ENCODE results near the gene SLC22A12.
"Not testable (repeated sequence)": the region's sequence is repeated elsewhere in the genome, so short reads cannot be mapped to it uniquely, and the experiment has no call there.

Gene SLC22A12

DNA sequence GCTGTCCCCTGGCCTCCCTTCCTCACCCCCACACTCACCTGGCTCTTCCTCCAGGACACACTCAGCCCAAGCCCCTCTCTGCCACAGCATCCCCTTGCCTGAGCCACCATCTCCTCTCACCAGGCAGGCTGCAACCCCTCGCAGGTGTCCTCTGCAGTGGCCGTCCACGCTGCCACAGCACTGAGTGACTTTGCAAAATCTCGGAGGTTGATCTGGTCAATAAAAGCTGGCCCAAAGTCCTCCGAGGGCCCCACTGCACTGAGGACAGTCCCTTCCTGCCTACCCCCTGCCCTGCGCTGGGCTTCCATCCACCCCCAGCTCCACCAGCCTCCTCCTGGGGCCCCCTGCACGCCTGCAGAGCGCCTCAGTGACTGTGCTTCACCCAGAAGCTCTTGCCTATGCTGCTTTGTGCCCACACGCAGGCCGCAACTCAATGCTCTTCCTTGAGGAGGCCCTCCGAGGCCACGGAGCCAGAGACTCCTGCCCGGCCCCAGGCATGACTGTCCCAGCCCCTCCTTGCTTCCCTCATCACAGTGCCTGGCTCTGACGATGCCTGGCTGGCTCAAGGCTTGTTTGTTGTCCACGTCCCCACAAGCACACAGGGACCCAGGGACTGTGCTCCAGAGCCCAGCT, 30.8 kb upstream of the SLC22A12 start:
- no peak overlapping the region for H3K4me3 Mint-ChIP-seq
- H3K4me1 Mint-ChIP-seq: no peaks in the 10 kb centered on the region
- H3K27me3 Mint-ChIP-seq: no peaks in the 10 kb centered on the region
- no peaks in the 10 kb centered on the region for H3K9me3 Mint-ChIP-seq
- no peaks in the 10 kb centered on the region for H3K36me3 Mint-ChIP-seq
- H3K27ac Mint-ChIP-seq: no peak overlapping the region

DNA sequence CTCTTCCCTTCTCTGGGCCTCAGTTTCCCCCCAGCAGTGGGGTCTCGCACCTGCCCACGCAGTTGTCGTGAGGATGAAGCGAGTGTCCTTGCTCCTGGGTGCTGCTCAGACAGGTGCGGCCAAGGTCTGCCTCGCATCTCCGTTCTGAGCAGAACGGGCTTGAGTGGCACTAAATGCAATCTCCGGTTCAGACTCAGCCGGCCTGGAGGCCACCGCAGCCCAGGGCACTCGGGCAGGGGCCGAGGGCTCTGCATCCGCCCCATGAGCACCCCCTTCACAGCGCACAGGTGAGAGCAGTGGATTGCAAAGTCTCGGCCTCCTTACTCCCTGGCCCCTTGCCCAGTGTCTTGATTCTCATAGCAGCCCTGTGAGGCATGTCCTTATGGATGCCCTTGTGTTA, 30.1 kb upstream of the SLC22A12 start:
- H3K4me3 Mint-ChIP-seq: no peak overlapping the region
- H3K27ac Mint-ChIP-seq: no peak overlapping the region
- H3K4me1 Mint-ChIP-seq: no peaks in the 10 kb centered on the region
- no peaks in the 10 kb centered on the region for H3K27me3 Mint-ChIP-seq
- no peaks in the 10 kb centered on the region for H3K36me3 Mint-ChIP-seq
- H3K9me3 Mint-ChIP-seq: no peaks in the 10 kb centered on the region

DNA sequence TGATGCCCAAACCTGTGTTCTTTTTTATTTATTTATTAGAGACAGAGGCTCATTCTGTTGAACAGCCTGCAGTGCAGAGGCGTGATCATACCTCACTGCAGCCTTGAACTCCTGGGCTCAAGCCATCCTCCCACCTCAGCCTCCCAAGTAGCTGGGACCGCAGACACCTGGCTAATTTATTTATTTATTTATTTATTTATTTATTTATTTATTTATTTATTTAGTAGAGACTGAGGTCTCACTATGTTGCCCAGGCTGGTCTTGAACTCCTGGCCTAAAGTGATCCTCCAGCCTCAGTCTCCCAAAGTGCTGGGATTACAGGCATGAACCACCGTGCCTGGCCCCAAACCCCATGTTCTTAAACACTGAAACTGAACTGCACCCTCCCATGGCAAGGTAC, 29.6 kb upstream of the SLC22A12 start:
- not testable (repeated sequence) for H3K9me3 Mint-ChIP-seq, H3K27me3 Mint-ChIP-seq, H3K36me3 Mint-ChIP-seq, H3K27ac Mint-ChIP-seq, H3K4me3 Mint-ChIP-seq, H3K4me1 Mint-ChIP-seq

DNA sequence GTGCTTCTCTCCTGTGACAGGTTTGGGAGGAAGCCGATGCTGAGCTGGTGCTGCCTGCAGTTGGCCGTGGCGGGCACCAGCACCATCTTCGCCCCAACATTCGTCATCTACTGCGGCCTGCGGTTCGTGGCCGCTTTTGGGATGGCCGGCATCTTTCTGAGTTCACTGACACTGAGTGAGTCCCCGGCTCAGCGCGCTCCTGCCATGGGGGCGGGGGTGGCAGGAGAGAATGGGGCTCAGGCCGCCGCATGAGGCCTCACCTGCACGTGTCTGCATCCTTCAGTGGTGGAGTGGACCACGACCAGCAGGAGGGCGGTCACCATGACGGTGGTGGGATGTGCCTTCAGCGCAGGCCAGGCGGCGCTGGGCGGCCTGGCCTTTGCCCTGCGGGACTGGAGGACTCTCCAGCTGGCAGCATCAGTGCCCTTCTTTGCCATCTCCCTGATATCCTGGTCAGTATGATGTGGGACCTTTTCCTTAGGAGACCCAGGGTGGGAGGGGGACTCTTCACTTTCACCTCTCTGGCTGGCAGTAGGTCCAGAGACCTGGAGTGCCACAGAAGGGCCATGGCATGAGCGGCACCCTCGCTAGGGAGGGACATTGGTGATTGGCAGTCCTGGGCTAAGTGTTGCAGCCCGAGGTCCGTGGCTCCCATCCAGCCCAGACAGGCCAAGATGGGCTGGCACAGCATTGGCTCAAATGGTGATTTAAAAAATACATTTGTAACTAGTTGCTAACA, 28.9 kb upstream of the SLC22A12 start:
- Mint-ChIP-seq H3K27me3 (no peaks in the 10 kb centered on the region), H3K27ac (no peak overlapping the region), H3K9me3 (no peaks in the 10 kb centered on the region), H3K4me1 (peaks cover 4% of the 10 kb centered on the region), H3K4me3 (no peak overlapping the region), H3K36me3 (no peaks in the 10 kb centered on the region)

DNA sequence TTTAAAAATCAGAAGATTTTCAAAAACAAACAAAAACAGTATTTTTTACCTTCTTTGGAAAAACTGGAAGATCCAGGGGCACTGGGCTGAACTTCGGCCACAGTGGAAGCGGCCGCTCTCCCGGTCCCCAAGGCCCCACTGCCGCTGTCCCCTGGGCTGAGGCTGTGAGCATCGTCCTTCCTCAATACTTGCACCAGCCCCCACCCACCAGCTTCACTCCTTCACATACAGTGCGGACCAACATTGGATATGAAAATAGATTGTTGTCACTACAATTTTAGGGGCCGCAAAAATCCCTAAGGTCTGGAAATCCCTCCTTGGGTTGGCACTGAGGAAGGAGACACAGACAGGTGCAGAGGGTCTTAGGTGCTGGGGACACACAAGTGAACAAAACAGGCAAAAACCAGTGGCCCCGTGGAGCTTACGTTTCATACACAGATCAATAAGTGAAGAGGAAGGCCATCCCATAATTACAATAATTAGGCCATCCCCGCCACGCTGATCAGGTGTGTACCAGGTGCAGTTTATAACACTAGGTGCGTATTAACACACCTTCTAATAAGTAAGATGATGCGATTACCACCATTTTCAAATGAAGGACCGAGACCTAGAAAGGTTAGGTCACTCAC, 28.2 kb upstream of the SLC22A12 start:
- no peak overlapping the region for H3K4me3 Mint-ChIP-seq
- H3K27ac Mint-ChIP-seq: no peak overlapping the region
- no peaks in the 10 kb centered on the region for H3K27me3 Mint-ChIP-seq
- no peaks in the 10 kb centered on the region for H3K9me3 Mint-ChIP-seq
- no peaks in the 10 kb centered on the region for H3K36me3 Mint-ChIP-seq
- H3K4me1 Mint-ChIP-seq: peaks cover 4% of the 10 kb centered on the region

DNA sequence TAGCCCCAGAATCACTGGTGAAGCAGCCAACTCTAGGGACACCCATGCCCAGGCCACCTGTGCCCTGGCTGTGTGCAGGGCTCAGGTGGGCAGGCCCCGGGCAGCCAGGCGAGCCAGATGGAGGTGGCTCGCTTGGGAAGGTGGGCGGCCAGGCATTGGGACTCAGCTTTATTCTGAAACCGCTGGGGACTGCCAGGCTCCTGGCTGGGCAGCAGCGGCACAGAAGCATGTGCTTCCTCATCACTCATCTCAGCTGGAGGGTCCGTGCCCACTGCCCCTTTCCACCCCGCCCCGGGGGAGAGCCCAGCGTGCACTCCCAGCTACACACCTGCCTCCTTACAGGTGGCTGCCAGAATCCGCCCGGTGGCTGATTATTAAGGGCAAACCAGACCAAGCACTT, 27.1 kb upstream of the SLC22A12 start:
- H3K4me3 Mint-ChIP-seq: no peak overlapping the region
- peaks cover 4% of the 10 kb centered on the region for H3K4me1 Mint-ChIP-seq
- no peaks in the 10 kb centered on the region for H3K27me3 Mint-ChIP-seq
- no peaks in the 10 kb centered on the region for H3K9me3 Mint-ChIP-seq
- H3K27ac Mint-ChIP-seq: no peak overlapping the region
- H3K36me3 Mint-ChIP-seq: no peaks in the 10 kb centered on the region

DNA sequence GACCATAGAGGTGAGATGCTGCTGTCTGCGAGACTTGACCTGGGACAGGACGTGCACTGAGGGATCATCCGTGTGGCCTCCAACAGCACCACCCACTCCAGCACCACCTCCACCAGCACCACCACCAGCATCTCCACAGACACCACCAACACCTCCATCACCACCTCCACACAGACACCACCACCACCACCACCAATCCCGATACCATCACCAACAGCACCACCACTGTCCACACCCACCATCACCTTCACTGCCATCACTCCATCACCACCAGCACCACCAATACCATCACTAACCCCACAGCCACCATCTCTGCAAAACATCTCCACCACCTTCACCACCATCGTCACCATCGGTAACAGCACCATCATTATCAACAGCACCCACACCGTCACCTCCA, 26.6 kb upstream of the SLC22A12 start:
- no peak overlapping the region for H3K27ac Mint-ChIP-seq
- H3K27me3 Mint-ChIP-seq: no peaks in the 10 kb centered on the region
- no peaks in the 10 kb centered on the region for H3K36me3 Mint-ChIP-seq
- H3K4me1 Mint-ChIP-seq: peaks cover 4% of the 10 kb centered on the region
- no peak overlapping the region for H3K4me3 Mint-ChIP-seq
- H3K9me3 Mint-ChIP-seq: no peaks in the 10 kb centered on the region

DNA sequence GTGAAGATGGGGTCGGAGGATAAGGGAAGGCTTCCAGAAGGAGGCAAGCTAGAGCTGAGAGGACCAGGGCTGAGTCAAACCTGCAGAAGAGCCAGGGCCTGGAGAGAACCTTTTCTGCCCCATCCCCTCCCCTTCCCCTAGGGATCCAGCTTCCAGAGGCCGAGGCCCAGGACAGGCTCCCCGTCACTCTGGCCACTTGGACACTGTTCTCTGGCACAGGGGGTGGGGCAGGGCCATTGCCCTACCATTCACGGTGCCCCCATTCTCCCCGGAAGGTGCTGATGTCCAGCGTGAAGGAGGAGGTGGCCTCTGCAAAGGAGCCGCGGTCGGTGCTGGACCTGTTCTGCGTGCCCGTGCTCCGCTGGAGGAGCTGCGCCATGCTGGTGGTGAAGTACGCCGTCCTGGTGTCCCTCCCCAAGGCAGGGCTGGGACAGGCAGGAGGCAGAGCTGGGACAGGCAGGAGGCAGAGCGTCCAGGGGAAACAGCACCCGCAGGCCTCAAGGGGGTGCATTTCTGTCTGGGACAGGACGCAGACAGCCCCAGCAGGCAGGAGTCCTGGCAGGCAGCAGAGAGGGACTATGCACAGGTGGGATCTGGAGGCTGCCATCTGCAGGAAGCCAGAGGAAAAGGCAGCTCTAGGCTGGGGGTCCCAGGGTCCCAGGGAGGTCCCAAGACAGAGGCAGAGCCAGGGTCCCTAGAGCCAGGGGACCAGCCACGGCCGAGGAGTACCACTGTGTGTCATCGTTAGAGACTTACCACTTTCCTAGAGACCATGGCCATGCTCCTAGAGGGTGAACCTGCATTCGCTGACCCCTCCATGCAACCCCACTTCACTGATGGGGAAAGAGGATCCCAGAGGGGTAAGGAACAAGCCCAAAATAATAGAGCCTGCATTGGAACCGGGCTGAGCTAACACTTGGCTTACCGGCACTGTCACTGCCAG, 25.8 kb upstream of the SLC22A12 start:
- no peaks in the 10 kb centered on the region for H3K27me3 Mint-ChIP-seq
- H3K9me3 Mint-ChIP-seq: no peaks in the 10 kb centered on the region
- H3K4me3 Mint-ChIP-seq: no peak overlapping the region

DNA sequence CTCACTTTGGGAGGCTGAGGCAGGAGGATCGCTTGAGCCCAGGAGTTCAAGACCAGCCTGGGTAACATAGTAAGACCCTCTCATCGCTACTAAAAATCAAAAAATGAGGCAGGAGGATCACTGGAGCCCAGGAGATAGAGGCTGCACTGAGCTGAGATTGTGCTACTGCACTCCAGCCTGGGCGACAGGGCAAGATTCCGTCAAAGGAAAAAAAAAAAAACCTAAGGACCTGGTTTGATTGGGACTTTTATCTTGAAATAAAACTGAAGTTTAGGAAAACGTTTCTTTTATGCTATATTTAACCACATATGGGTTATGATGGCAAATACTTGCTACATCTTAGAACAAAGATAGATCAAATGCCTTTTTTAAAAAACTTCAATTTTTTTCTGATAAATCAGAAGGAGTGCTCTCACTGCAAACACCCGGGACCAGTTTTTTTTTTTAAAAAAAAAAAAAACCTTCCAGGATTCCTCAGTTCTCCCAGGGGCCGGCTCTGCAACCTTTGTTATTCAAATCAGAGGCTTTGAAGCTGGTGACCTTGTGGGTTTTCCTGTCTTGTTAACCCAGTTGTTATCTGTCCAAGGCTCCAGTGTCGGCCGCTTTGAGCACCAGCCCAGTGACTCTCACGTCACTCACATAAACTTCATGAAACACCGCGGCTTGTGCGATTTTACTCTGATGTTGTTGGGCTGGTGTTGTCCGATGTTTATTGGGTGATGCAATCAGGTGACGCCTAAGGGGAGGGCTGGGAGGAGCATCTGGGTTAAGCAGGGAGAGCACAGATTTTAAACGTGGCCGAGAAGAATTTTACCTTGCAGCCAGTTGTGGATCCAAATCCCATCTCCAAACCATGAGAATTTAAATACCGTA, 24.7 kb upstream of the SLC22A12 start:
- Mint-ChIP-seq H3K27ac (no peak overlapping the region), H3K36me3 (no peaks in the 10 kb centered on the region), H3K4me3 (no peak overlapping the region), H3K4me1 (peaks cover 4% of the 10 kb centered on the region), H3K9me3 (no peaks in the 10 kb centered on the region), H3K27me3 (no peaks in the 10 kb centered on the region)

More for the DNA sequence above, 25.8 kb upstream of the SLC22A12 start:
- H3K27ac Mint-ChIP-seq: no peak overlapping the region
- H3K4me1 Mint-ChIP-seq: peaks cover 4% of the 10 kb centered on the region
- no peaks in the 10 kb centered on the region for H3K36me3 Mint-ChIP-seq

DNA sequence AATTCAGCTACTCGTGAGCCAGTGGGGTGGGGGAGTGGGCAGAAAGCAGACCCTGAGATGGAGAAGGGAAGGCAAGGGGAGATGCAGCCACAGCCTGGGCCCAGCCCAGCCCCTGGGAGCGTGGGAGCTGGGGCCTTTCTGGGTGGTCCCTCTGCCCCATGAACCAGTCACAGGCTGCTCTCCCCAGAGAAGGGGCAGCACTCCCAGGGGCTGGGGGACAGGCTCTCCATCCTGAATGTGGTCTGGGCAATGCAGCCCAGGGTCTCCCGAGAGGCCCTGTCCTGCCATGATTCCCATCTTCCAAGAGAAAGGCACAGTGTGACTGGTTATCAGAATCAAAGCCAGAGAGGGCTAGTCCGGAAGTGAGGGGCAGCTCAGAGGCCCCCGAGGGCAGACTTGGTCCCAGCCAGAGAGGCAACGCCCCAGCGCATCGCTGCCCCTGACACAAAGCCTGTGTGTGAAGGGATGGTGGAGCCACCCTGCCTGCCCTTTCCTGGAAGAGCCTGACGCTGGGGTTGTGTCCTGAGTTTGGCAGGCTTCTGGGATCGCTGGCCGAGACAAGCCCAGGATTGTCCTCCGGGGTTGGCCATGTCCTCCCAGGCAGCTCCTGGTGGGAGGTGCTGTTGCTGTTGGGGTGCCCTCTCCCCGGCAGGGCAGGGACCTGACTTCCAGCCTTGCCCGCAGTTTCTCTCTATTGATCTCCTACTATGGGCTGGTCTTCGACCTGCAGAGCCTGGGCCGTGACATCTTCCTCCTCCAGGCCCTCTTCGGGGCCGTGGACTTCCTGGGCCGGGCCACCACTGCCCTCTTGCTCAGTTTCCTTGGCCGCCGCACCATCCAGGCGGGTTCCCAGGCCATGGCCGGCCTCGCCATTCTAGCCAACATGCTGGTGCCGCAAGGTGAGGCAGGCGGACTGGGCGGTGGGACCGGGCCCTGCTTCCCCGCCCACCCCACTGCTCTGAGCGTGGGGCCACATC, 23.8 kb upstream of the SLC22A12 start:
- Mint-ChIP-seq H3K36me3 (no peaks in the 10 kb centered on the region), H3K27ac (no peak overlapping the region), H3K4me1 (peaks cover 4% of the 10 kb centered on the region), H3K4me3 (no peak overlapping the region), H3K9me3 (no peaks in the 10 kb centered on the region), H3K27me3 (no peaks in the 10 kb centered on the region)

DNA sequence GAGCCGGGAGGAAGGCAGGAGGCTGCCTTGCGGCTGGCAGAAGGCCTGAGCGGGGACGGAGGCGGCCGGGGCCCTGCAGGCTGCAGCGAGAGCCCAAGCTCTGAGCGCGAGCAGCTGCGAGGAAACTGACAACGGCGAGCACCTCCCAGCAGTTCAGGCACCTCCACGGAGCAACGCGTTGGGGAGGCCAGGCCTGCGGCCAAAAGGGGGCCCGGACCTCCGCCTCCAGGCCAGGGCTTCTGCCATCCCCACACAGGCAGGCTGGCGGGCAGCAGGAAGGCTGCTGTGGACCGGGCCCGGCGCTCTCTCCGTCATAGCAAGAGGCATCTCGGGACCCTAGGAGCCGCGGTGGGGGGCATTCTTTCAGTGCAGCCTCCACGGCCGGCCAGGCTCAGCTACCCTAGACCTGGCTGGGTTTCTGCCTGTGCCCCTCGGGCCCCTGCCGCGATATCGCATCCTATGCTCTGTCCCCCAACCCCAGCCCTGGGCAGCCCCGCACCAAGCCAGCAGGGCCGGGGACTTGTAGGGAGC, 22.9 kb upstream of the SLC22A12 start:
- Mint-ChIP-seq H3K27ac (no peak overlapping the region), H3K27me3 (no peaks in the 10 kb centered on the region), H3K4me1 (peaks cover 4% of the 10 kb centered on the region), H3K36me3 (no peaks in the 10 kb centered on the region), H3K4me3 (no peak overlapping the region), H3K9me3 (no peaks in the 10 kb centered on the region)

DNA sequence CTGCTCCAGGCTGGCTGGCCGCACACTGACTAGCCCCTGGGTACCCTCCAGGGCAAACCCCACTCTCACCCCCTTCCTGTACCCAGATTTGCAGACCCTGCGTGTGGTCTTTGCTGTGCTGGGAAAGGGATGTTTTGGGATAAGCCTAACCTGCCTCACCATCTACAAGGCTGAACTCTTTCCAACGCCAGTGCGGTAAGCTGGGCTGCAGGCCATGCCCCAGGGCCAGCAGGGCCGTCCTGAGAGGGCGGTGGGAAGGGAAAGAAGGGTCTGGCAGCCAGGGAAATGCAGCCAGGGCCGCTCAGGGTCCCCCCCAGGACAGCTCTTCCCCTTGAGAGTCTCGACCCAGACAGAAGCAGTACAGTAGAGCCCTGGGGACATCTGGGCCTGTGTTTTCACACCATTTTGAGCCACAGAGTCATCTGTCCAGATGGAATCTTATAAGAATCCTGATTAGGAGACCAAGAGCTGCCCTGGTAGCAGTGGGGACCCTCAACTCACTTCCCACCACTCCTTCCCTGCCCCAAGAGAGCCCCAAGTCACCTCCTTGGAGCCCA, 22.4 kb upstream of the SLC22A12 start:
- no peak overlapping the region for H3K4me3 Mint-ChIP-seq
- H3K9me3 Mint-ChIP-seq: no peaks in the 10 kb centered on the region
- no peak overlapping the region for H3K27ac Mint-ChIP-seq
- H3K4me1 Mint-ChIP-seq: peaks cover 4% of the 10 kb centered on the region
- no peaks in the 10 kb centered on the region for H3K27me3 Mint-ChIP-seq
- H3K36me3 Mint-ChIP-seq: no peaks in the 10 kb centered on the region

DNA sequence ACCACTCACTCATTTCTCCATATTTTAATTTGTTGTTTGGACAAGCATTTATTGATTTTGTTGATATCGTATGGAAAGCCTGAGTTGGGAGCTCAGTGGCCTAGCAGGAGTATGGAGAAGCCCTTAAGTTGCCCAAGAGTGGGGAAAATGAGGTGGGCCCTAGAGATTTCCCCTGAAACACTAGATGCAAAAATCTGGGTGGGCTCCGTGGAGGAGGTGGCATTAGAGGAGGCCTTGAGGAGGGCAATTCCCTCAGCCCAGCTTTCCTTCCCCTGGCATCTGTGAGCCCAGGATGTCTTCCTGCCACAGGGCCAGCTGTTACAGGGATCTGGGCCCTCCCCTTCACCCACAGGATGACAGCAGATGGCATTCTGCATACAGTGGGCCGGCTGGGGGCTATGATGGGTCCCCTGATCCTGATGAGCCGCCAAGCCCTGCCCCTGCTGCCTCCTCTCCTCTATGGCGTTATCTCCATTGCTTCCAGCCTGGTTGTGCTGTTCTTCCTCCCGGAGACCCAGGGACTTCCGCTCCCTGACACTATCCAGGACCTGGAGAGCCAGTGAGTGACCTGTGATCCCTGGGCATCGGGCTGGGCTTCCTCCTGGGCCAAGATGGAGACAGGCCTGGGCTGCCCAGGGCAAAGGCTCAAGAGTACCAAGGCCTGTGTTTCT, 21.6 kb upstream of the SLC22A12 start:
- Mint-ChIP-seq H3K4me1 (peaks cover 4% of the 10 kb centered on the region), H3K36me3 (no peaks in the 10 kb centered on the region), H3K27me3 (no peaks in the 10 kb centered on the region), H3K4me3 (no peak overlapping the region), H3K27ac (no peak overlapping the region), H3K9me3 (no peaks in the 10 kb centered on the region)

Measured in activated naive CD4-positive, alpha-beta T cell treated with anti-CD3 and anti-CD28 coated beads, Interleukin-2, amount 50 U/mL, for 24 hours (primary cell).